Body of pancreas (tissue), 4 donors: ENCODE data around the gene MDFIC.

ENCODE experiments used
- POLR2A ChIP-seq, 3 donors: fragments of 450-650 bp; IDR thresholded peaks; one replicate each; pipeline ENCODE4 v1.6.1; 2016; ENCODE audit warnings: antibody characterized with exemption in 3 of 3, mild to moderate bottlenecking in 2 of 3
- TF ChIP-seq, protein P1 (sequence below), 7 experiments: fragments of 450-650 bp in 4 of 7; fragments of 200-600 bp in 3 of 7; sonication (generic) in 3 of 7; IDR thresholded peaks; one replicate each; pipeline ENCODE4 v1.5.1; 2016 to 2019; ENCODE audit warnings: antibody characterized with exemption in 7 of 7

GRCh38 chr7:114934713-114935112, 12.8 kb downstream of the MDFIC start:
- TF ChIP-seq, protein P1, sequence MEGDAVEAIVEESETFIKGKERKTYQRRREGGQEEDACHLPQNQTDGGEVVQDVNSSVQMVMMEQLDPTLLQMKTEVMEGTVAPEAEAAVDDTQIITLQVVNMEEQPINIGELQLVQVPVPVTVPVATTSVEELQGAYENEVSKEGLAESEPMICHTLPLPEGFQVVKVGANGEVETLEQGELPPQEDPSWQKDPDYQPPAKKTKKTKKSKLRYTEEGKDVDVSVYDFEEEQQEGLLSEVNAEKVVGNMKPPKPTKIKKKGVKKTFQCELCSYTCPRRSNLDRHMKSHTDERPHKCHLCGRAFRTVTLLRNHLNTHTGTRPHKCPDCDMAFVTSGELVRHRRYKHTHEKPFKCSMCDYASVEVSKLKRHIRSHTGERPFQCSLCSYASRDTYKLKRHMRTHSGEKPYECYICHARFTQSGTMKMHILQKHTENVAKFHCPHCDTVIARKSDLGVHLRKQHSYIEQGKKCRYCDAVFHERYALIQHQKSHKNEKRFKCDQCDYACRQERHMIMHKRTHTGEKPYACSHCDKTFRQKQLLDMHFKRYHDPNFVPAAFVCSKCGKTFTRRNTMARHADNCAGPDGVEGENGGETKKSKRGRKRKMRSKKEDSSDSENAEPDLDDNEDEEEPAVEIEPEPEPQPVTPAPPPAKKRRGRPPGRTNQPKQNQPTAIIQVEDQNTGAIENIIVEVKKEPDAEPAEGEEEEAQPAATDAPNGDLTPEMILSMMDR (IDR thresholded peaks at IDR 0.05), result no peak
- TF ChIP-seq POLR2A (IDR thresholded peaks at IDR 0.05), result no peak
